Activated CD4-positive, alpha-beta T cell treated with anti-CD3 and anti-CD28 coated beads for 24 hours (primary cell): ENCODE results near the gene CABCOCO1.

ENCODE experiments used
- DNase-seq, 2 donors: peaks; one replicate each; pipeline ENCODE4 v3.0.0-alpha.2; 2020; ENCODE audit warnings: low read depth in 2 of 2

Gene CABCOCO1

GRCh38 chr10:61662794-61663259 lies at the start of gene CABCOCO1:
CABCOCO1 (plus strand) TSS chr10:61662929; CDS start chr10:61662973, 44 bp downstream.
- DNase-seq = no peak

- DNase-seq = no peak
These were observed 49.1 kb upstream of the CABCOCO1 start for GRCh38 chr10:61613665-61614064.

- DNase-seq = no peak
These were observed 46.1 kb upstream of the CABCOCO1 start for GRCh38 chr10:61616611-61617010.

GRCh38 chr10:61617180-61617579 lies 45.5 kb upstream of the CABCOCO1 start:
- no peak for DNase-seq

GRCh38 chr10:61617586-61617985 lies 45.1 kb upstream of the CABCOCO1 start:
- DNase-seq = no peak

- DNase-seq = no peak
These were observed 44.3 kb upstream of the CABCOCO1 start for GRCh38 chr10:61618388-61618961.

- no peak for DNase-seq
These were observed 42.2 kb upstream of the CABCOCO1 start for GRCh38 chr10:61620506-61620905.

- DNase-seq = no peak
These were observed 41.1 kb upstream of the CABCOCO1 start for GRCh38 chr10:61621605-61622051.

GRCh38 chr10:61623161-61623560 lies 39.6 kb upstream of the CABCOCO1 start:
- DNase-seq = no peak

- no peak for DNase-seq
These were observed 36.5 kb upstream of the CABCOCO1 start for GRCh38 chr10:61626209-61626608.

- no peak for DNase-seq
These were observed 35.5 kb upstream of the CABCOCO1 start for GRCh38 chr10:61627266-61627665.

- DNase-seq = no peak
These were observed 34.4 kb upstream of the CABCOCO1 start for GRCh38 chr10:61628151-61628874.

GRCh38 chr10:61628875-61629513 lies 33.7 kb upstream of the CABCOCO1 start:
- DNase-seq = no peak

GRCh38 chr10:61629576-61629975 lies 33.2 kb upstream of the CABCOCO1 start:
- no peak for DNase-seq

- DNase-seq = no peak
These were observed 30.6 kb upstream of the CABCOCO1 start for GRCh38 chr10:61632057-61632670.

- DNase-seq = no peak
These were observed 29.1 kb upstream of the CABCOCO1 start for GRCh38 chr10:61633665-61634064.

GRCh38 chr10:61634746-61635145 lies 28.0 kb upstream of the CABCOCO1 start:
- DNase-seq = no peak

- no peak for DNase-seq
These were observed 27.3 kb upstream of the CABCOCO1 start for GRCh38 chr10:61635471-61635870.

GRCh38 chr10:61635932-61636331 lies 26.8 kb upstream of the CABCOCO1 start:
- no peak for DNase-seq

GRCh38 chr10:61639952-61640351 lies 22.8 kb upstream of the CABCOCO1 start:
- DNase-seq = no peak

- no peak for DNase-seq
These were observed 21.9 kb upstream of the CABCOCO1 start for GRCh38 chr10:61640856-61641255.

- DNase-seq = no peak
These were observed 20.6 kb upstream of the CABCOCO1 start for GRCh38 chr10:61642150-61642571.
